ENCODE results near the gene SDE2.

- TF ChIP-seq CTCF (IDR thresholded peaks at IDR 0.05) (no peak), EZH2 (IDR thresholded peaks at IDR 0.05; ENCODE audit: borderline replicate concordance, insufficient read depth, low read depth, low read length, poor library complexity, severe bottlenecking) (no peak)
These were observed 33.9 kb downstream of the SDE2 start for GRCh38 chr1:225965231-225965630.

Measured in B cell (primary cell).